Caco-2 (cell line): ENCODE measurements around the gene MYO7A. TPM values are rescaled to one million over a fixed set of nuclear protein-coding genes. Genes with fewer than 3 reads are reported as not detected.

Experiments
- BruUV-seq: library from RNA; stranded (reverse); fragments of 400-500 nt; replicated peaks from 2 replicates; lab custom pipeline; 2021; lab: Mats Ljungman, UMichigan
- CTCF ChIA-PET: fragments of 300-600 bp; sonication (Branson Sonifier 250); formaldehyde crosslinking; loops from one replicate; lab custom pipeline; 2022; ENCODE audit warnings: antibody characterized with exemption; lab: Charles Lee
- POLR2A ChIA-PET: fragments of 300-600 bp; sonication (Branson Sonifier 250); formaldehyde crosslinking; loops from one replicate; lab custom pipeline; 2022; ENCODE audit warnings: antibody characterized with exemption; lab: Charles Lee
- DNase-seq, 2 experiments: peaks; one replicate each; pipeline versions ENCODE4 v3.0.0 to v3.0.0-alpha.2; 2020 to 2022
- H3K27me3 ChIP-seq: replicated peaks from 2 replicates; pipeline ENCODE4 v1.6.0; 2011; ENCODE audit warnings: low read length; ENCODE audit not compliant: control insufficient read depth, insufficient read depth
- H3K36me3 ChIP-seq: 2 replicates; pipeline ENCODE4 v1.5.1; 2011; ENCODE audit warnings: low read length; ENCODE audit not compliant: control insufficient read depth, insufficient read depth
- H3K4me1 ChIP-seq: fragments of 250-450 bp; sonication (Bioruptor Pico); 2 replicates; pipeline ENCODE4 v1.5.1; 2020; ENCODE audit warnings: mild to moderate bottlenecking
- H3K4me3 ChIP-seq: 2 replicates; pipeline ENCODE4 v1.5.1; 2011; ENCODE audit warnings: low read depth, mild to moderate bottlenecking, control low read depth, low read length
- H3K9me3 ChIP-seq: fragments of 250-450 bp; sonication (Bioruptor Pico); 2 replicates; pipeline ENCODE4 v1.5.1; 2020; ENCODE audit warnings: mild to moderate bottlenecking, moderate library complexity
- H3K27ac Mint-ChIP-seq: one replicate; pipeline ENCODE4 v1.8.0; 2022; ENCODE audit warnings: mixed read lengths; ENCODE audit not compliant: unreplicated experiment
- H3K27me3 Mint-ChIP-seq: one replicate; pipeline ENCODE4 v1.8.0; 2022; ENCODE audit warnings: mixed read lengths; ENCODE audit not compliant: insufficient read depth, unreplicated experiment
- H3K36me3 Mint-ChIP-seq: one replicate; pipeline ENCODE4 v1.8.0; 2022; ENCODE audit warnings: mild to moderate bottlenecking, mixed read lengths; ENCODE audit not compliant: insufficient read depth, unreplicated experiment
- H3K4me1 Mint-ChIP-seq: one replicate; pipeline ENCODE4 v1.8.0; 2022; ENCODE audit warnings: low read depth, mixed read lengths; ENCODE audit not compliant: unreplicated experiment
- H3K4me3 Mint-ChIP-seq: one replicate; pipeline ENCODE4 v1.8.0; 2022; ENCODE audit warnings: mild to moderate bottlenecking, moderate library complexity, mixed read lengths; ENCODE audit not compliant: unreplicated experiment
- H3K9me3 Mint-ChIP-seq: one replicate; pipeline ENCODE4 v1.8.0; 2022; ENCODE audit warnings: mixed read lengths; ENCODE audit not compliant: unreplicated experiment
- CTCF ChIP-seq, 2 experiments: fragments of 200-600 bp in 1 of 2; IDR thresholded peaks; 1 replicate in 1 of 2; 2 replicates in 1 of 2; pipeline versions ENCODE4 v1.5.1 to v1.8.0; 2011 to 2022; ENCODE audit warnings: antibody characterized with exemption in 1 of 2, control low read depth in 1 of 2, inconsistent platforms in 1 of 2, low read depth in 1 of 2, low read length in 1 of 2, mild to moderate bottlenecking in 1 of 2, moderate library complexity in 1 of 2; ENCODE audit not compliant: insufficient read depth in 1 of 2, severe bottlenecking in 1 of 2, unreplicated experiment in 1 of 2
- intact Hi-C: fragments of 100-400 bp; cut with micrococcal nuclease; formaldehyde crosslinking; loops from one replicate; pipeline ENCODE4 v1.10.0; 2022; ENCODE audit not compliant: unreplicated experiment
- total RNA-seq: library from RNA; stranded (reverse); gene quantifications from 2 replicates; pipeline ENCODE4 v1.2.3, GENCODE V29; 2022

The MYO7A gene
- total RNA-seq, 1 experiment from 2014 or later, result 8.9 TPM

DNA sequence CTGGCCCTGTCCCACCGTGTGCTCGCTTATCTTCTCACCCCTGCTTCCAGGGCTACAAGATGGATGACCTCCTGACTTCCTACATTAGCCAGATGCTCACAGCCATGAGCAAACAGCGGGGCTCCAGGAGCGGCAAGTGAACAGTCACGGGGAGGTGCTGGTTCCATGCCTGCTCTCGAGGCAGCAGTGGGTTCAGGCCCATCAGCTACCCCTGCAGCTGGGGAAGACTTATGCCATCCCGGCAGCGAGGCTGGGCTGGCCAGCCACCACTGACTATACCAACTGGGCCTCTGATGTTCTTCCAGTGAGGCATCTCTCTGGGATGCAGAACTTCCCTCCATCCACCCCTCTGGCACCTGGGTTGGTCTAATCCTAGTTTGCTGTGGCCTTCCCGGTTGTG is 86.5 kb downstream of the MYO7A start:
- no peak for DNase-seq
- TF ChIP-seq CTCF (IDR thresholded peaks at IDR 0.05; ENCODE audit: insufficient read depth in 1 of 2, low read depth in 1 of 2, low read length in 1 of 2, severe bottlenecking in 1 of 2, unreplicated experiment in 1 of 2), result no peak
- CTCF ChIA-PET, result no interaction called here
- Mint-ChIP-seq H3K4me1 (no peaks in the 10 kb centered on the region), H3K27ac (no peak overlapping the region), H3K9me3 (no peaks in the 10 kb centered on the region), H3K36me3 (no peaks in the 10 kb centered on the region), H3K27me3 (no peaks in the 10 kb centered on the region), H3K4me3 (no peak overlapping the region)
- Histone ChIP-seq H3K36me3 (no peaks in the 10 kb centered on the region), H3K27me3 (no peaks in the 10 kb centered on the region; the same call in 1 of the 2 replicates), H3K4me3 (no peak overlapping the region), H3K4me1 (no peaks in the 10 kb centered on the region), H3K9me3 (no peaks in the 10 kb centered on the region)
- POLR2A ChIA-PET, result no interaction called here
- intact Hi-C loops, result no loop called here
- no TSS peak for BruUV-seq

DNA sequence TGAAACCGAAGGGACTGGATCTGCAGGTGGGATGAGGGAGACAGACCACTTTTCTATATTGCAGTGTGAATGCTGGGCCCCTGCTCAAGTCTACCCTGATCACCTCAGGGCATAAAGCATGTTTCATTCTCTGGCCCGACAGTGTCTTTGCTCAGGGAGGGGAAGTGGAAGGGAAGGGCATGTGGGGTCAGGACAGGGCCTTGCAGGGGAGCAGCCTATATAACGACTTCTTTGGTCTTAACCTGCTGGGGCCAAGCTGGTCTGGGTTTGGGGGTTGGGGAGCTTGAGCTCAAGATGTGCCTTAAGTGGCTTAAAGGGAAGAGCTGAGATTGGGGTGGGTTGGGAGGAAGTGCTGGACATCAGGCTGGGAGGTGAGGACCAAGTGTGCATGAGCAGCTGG is 87.1 kb downstream of the MYO7A start:
- POLR2A ChIA-PET, result no interaction called here
- no peak overlapping the region for H3K4me3 ChIP-seq
- no peaks in the 10 kb centered on the region for H3K36me3 ChIP-seq
- intact Hi-C loops, result no loop called here
- H3K9me3 ChIP-seq, result no peaks in the 10 kb centered on the region
- H3K9me3 Mint-ChIP-seq, result no peaks in the 10 kb centered on the region
- no peak overlapping the region for H3K27ac Mint-ChIP-seq
- H3K4me1 ChIP-seq, result no peaks in the 10 kb centered on the region
- peaks cover 1% of the 10 kb centered on the region for H3K27me3 Mint-ChIP-seq
- H3K4me3 Mint-ChIP-seq, result no peak overlapping the region
- CTCF ChIA-PET, result no interaction called here
- H3K27me3 ChIP-seq, result no peaks in the 10 kb centered on the region; the same call in 1 of the 2 replicates
- H3K36me3 Mint-ChIP-seq, result no peaks in the 10 kb centered on the region
- no peaks in the 10 kb centered on the region for H3K4me1 Mint-ChIP-seq
- no peak for DNase-seq
- TF ChIP-seq CTCF (IDR thresholded peaks at IDR 0.05; ENCODE audit: insufficient read depth in 1 of 2, low read depth in 1 of 2, low read length in 1 of 2, severe bottlenecking in 1 of 2, unreplicated experiment in 1 of 2), result no peak
- no TSS peak for BruUV-seq

DNA sequence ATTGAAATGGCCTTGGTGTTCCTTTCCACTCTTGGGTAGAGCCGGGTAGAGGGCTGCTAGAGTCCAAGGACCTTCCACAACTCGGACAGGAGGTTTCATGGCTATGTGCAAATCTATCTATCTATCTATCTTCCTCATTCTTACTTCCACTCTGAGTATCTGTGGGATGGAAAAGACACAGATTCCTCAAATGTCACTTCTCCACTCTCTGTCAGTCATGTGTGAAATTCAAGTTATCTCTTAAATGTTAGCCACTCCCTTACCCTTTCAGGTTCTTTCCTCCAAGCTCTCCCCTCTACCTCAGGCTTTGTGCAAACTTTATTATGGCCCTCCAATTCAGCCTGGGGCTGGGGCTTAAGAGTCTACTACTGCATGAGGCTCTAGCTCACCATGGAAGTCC is 89.1 kb downstream of the MYO7A start:
- H3K36me3 Mint-ChIP-seq, result no peaks in the 10 kb centered on the region
- Histone ChIP-seq H3K27me3 (no peaks in the 10 kb centered on the region; the same call in 1 of the 2 replicates), H3K4me3 (no peak overlapping the region), H3K36me3 (no peaks in the 10 kb centered on the region), H3K4me1 (no peaks in the 10 kb centered on the region), H3K9me3 (no peaks in the 10 kb centered on the region)
- no peak for TF ChIP-seq CTCF (IDR thresholded peaks at IDR 0.05; ENCODE audit: insufficient read depth in 1 of 2, low read depth in 1 of 2, low read length in 1 of 2, severe bottlenecking in 1 of 2, unreplicated experiment in 1 of 2)
- H3K27ac Mint-ChIP-seq, result no peak overlapping the region
- no peaks in the 10 kb centered on the region for H3K9me3 Mint-ChIP-seq
- DNase-seq, result no peak
- intact Hi-C loops, result no loop called here
- no peak overlapping the region for H3K4me3 Mint-ChIP-seq
- H3K27me3 Mint-ChIP-seq, result peaks cover 9% of the 10 kb centered on the region
- POLR2A ChIA-PET, result no interaction called here
- CTCF ChIA-PET, result no interaction called here
- BruUV-seq, result no TSS peak
- no peaks in the 10 kb centered on the region for H3K4me1 Mint-ChIP-seq
